ENCODE results near the gene VSX1.

Gene VSX1

GRCh38 chr20:25035921-25036320 is 46.0 kb downstream of the VSX1 start:
- no peak for TF ChIP-seq CTCF (IDR thresholded peaks at IDR 0.05; ENCODE audit: low read depth, low read length, missing control alignments)
- DNase-seq (ENCODE audit: extremely low read depth, low read depth), result no peak
- no peak overlapping the region for H3K4me3 ChIP-seq (replicated peaks; ENCODE audit: low read depth, low read length)

- no peak overlapping the region for H3K4me3 ChIP-seq (replicated peaks; ENCODE audit: low read depth, low read length)
- TF ChIP-seq CTCF (IDR thresholded peaks at IDR 0.05; ENCODE audit: low read depth, low read length, missing control alignments), result no peak
- no peak for DNase-seq (ENCODE audit: extremely low read depth, low read depth)
These were observed 48.0 kb downstream of the VSX1 start for GRCh38 chr20:25033924-25034300.

GRCh38 chr20:25033265-25033923 is 48.5 kb downstream of the VSX1 start:
- H3K4me3 ChIP-seq (replicated peaks; ENCODE audit: low read depth, low read length), result no peak overlapping the region
- no peak for DNase-seq (ENCODE audit: extremely low read depth, low read depth)
- no peak for TF ChIP-seq CTCF (IDR thresholded peaks at IDR 0.05; ENCODE audit: low read depth, low read length, missing control alignments)

- DNase-seq (ENCODE audit: extremely low read depth, low read depth), result no peak
- H3K4me3 ChIP-seq (replicated peaks; ENCODE audit: low read depth, low read length), result no peak overlapping the region
- TF ChIP-seq CTCF (IDR thresholded peaks at IDR 0.05; ENCODE audit: low read depth, low read length, missing control alignments), result no peak
These were observed 49.3 kb downstream of the VSX1 start for GRCh38 chr20:25032478-25033264.

GRCh38 chr20:25032065-25032477 is 49.9 kb downstream of the VSX1 start:
- no peak for TF ChIP-seq CTCF (IDR thresholded peaks at IDR 0.05; ENCODE audit: low read depth, low read length, missing control alignments)
- no peak for DNase-seq (ENCODE audit: extremely low read depth, low read depth)
- no peak overlapping the region for H3K4me3 ChIP-seq (replicated peaks; ENCODE audit: low read depth, low read length)

- no peak overlapping the region for H3K4me3 ChIP-seq (replicated peaks; ENCODE audit: low read depth, low read length)
- TF ChIP-seq CTCF (IDR thresholded peaks at IDR 0.05; ENCODE audit: low read depth, low read length, missing control alignments), result no peak
- no peak for DNase-seq (ENCODE audit: extremely low read depth, low read depth)
These were observed 50.7 kb downstream of the VSX1 start for GRCh38 chr20:25031241-25031640.
